ENCODE data around the gene SELENOO. TPM values are rescaled to one million over a fixed set of nuclear protein-coding genes. Genes with fewer than 3 reads are reported as not detected.

SELENOO gene
- total RNA-seq, 1 experiment from 2014 or later, result 27.0 TPM

GRCh38 chr22:50244420-50245213 is 43.8 kb downstream of the SELENOO start, which contains the start of gene TUBGCP6 (continued):
- TF ChIP-seq ARID4B (CRISPR knock-in tag; IDR thresholded peaks at IDR 0.05; ENCODE audit: borderline replicate concordance) (peak; percentile 88; the same call in 1 of the 2 replicates), ZNF317 (CRISPR knock-in tag; IDR thresholded peaks at IDR 0.05; ENCODE audit: borderline replicate concordance, low read depth) (no peak), AFF4 (CRISPR knock-in tag; IDR thresholded peaks at IDR 0.05; ENCODE audit: borderline replicate concordance) (no peak), FOXP4 (CRISPR knock-in tag; IDR thresholded peaks at IDR 0.05) (peak; percentile 91), CREB1 (CRISPR knock-in tag; IDR thresholded peaks at IDR 0.05) (peak; percentile 95), ZNF219 (CRISPR knock-in tag; IDR thresholded peaks at IDR 0.05; ENCODE audit: borderline replicate concordance) (no peak), JAZF1 (CRISPR knock-in tag; IDR thresholded peaks at IDR 0.05) (no peak), PREB (CRISPR knock-in tag; IDR thresholded peaks at IDR 0.05; ENCODE audit: borderline replicate concordance) (no peak), GTF2I (CRISPR knock-in tag; conservative IDR thresholded peaks at IDR 0.05) (no peak), IRF2 (CRISPR knock-in tag; IDR thresholded peaks at IDR 0.05; ENCODE audit: borderline replicate concordance, low read depth) (no peak), ATF2 (CRISPR knock-in tag; IDR thresholded peaks at IDR 0.05; ENCODE audit: borderline replicate concordance, low read depth) (no peak), ZNF138 (CRISPR knock-in tag; conservative IDR thresholded peaks at IDR 0.05) (no peak; the same call in 1 of the 2 replicates), ETV6 (CRISPR knock-in tag; IDR thresholded peaks at IDR 0.05) (peak; percentile 89), MAX (CRISPR knock-in tag; IDR thresholded peaks at IDR 0.05) (peak; percentile 88), USF1 (CRISPR knock-in tag; IDR thresholded peaks at IDR 0.05) (no peak), E2F5 (CRISPR knock-in tag; IDR thresholded peaks at IDR 0.05) (no peak), ESRRA (CRISPR knock-in tag; IDR thresholded peaks at IDR 0.05; ENCODE audit: borderline replicate concordance) (0 out of 2 replicates have a peak, but pooled peaks have one; percentile 7)

Measured in WTC11 (cell line).